Lower lobe of right lung (tissue), 2 donors: ENCODE results near the gene B3GNT3. TPM values are rescaled to one million over a fixed set of nuclear protein-coding genes. Genes with fewer than 3 reads are reported as not detected.

Source experiments
- ATAC-seq, 2 donors: fragments of 200-7000 bp; cut with Tn5 transposase; one replicate each; pipeline ENCODE4 v1.9.1; 2020 to 2022; ENCODE audit warnings: mild to moderate bottlenecking in 2 of 2, moderate library complexity in 2 of 2
- DNase-seq: peaks from one replicate; pipeline ENCODE4 v3.0.0-alpha.2; 2020
- H3K27ac ChIP-seq: fragments of 200-600 bp; one replicate; pipeline ENCODE4 v1.8.0; 2022
- H3K27me3 ChIP-seq: fragments of 200-600 bp; one replicate; pipeline ENCODE4 v1.8.0; 2022; ENCODE audit warnings: low read depth
- H3K36me3 ChIP-seq: fragments of 200-600 bp; one replicate; pipeline ENCODE4 v1.8.0; 2022; ENCODE audit warnings: mild to moderate bottlenecking
- H3K4me1 ChIP-seq: fragments of 200-600 bp; one replicate; pipeline ENCODE4 v1.8.0; 2022
- H3K4me3 ChIP-seq: fragments of 200-600 bp; one replicate; pipeline ENCODE4 v1.8.0; 2022; ENCODE audit warnings: mild to moderate bottlenecking
- H3K9me3 ChIP-seq: fragments of 200-600 bp; one replicate; pipeline ENCODE4 v1.8.0; 2022
- CTCF ChIP-seq: fragments of 200-600 bp; IDR thresholded peaks from one replicate; pipeline ENCODE4 v1.8.0; 2022; ENCODE audit warnings: antibody characterized with exemption, mild to moderate bottlenecking
- intact Hi-C: fragments of 100-400 bp; cut with DNase I; formaldehyde crosslinking; loops from one replicate; pipeline ENCODE4 v1.11.0; 2022
- total RNA-seq: library from RNA; stranded (reverse); fragmentation: NEBNext Ultra II Directional; extraction: Animal tissue kit (Norgen Biotek cat#: 25700); gene quantifications from one replicate; pipeline ENCODE4 v1.2.1, GENCODE V29; 2021
- donor health status: DM: no; HTN: yes; CAD: no; lungs with severe emphysema.

The B3GNT3 gene
- total RNA-seq, 1 donor from 2014 or later = 1.6 TPM

GRCh38 chr19:17787274-17787913 is 7.5 kb upstream of the B3GNT3 start:
- peaks cover 4% of the 10 kb centered on the region for H3K4me1 ChIP-seq
- no peak for DNase-seq
- H3K9me3 ChIP-seq = no peaks in the 10 kb centered on the region
- ATAC-seq = no peak
- no peaks in the 10 kb centered on the region for H3K27me3 ChIP-seq
- H3K27ac ChIP-seq = no peak overlapping the region
- TF ChIP-seq CTCF = no peak
- intact Hi-C loops = no loop called here
- no peaks in the 10 kb centered on the region for H3K36me3 ChIP-seq
- H3K4me3 ChIP-seq = no peak overlapping the region

GRCh38 chr19:17788632-17789031 is 6.3 kb upstream of the B3GNT3 start:
- H3K36me3 ChIP-seq = no peaks in the 10 kb centered on the region
- H3K9me3 ChIP-seq = no peaks in the 10 kb centered on the region
- no peak overlapping the region for H3K27ac ChIP-seq
- intact Hi-C loops = no loop called here
- no peak overlapping the region for H3K4me3 ChIP-seq
- peaks cover 6% of the 10 kb centered on the region for H3K27me3 ChIP-seq
- ATAC-seq = no peak
- no peak for DNase-seq
- no peak for TF ChIP-seq CTCF
- H3K4me1 ChIP-seq = peaks cover 4% of the 10 kb centered on the region

GRCh38 chr19:17790059-17790780 is 4.7 kb upstream of the B3GNT3 start:
- ATAC-seq (no peak), DNase-seq (no peak)
- no peak for TF ChIP-seq CTCF
- H3K9me3 ChIP-seq = no peaks in the 10 kb centered on the region
- H3K27me3 ChIP-seq = peaks cover 22% of the 10 kb centered on the region
- no peaks in the 10 kb centered on the region for H3K36me3 ChIP-seq
- no peak overlapping the region for H3K27ac ChIP-seq
- intact Hi-C loops = no loop called here
- peaks cover 13% of the 10 kb centered on the region for H3K4me1 ChIP-seq
- no peak overlapping the region for H3K4me3 ChIP-seq

GRCh38 chr19:17794412-17794730 is 567 bp upstream of the B3GNT3 start:
- Histone ChIP-seq H3K36me3 (no peaks in the 10 kb centered on the region), H3K9me3 (no peaks in the 10 kb centered on the region), H3K27ac (no peak overlapping the region), H3K4me1 (peaks cover 17% of the 10 kb centered on the region), H3K4me3 (peak overlapping the region; percentile 32), H3K27me3 (peaks cover 40% of the 10 kb centered on the region)
- ATAC-seq = no peak
- intact Hi-C loops = no loop called here
- DNase-seq = no peak
- no peak for TF ChIP-seq CTCF

- Histone ChIP-seq H3K9me3 (no peaks in the 10 kb centered on the region), H3K27ac (no peak overlapping the region), H3K27me3 (peaks cover 43% of the 10 kb centered on the region), H3K36me3 (no peaks in the 10 kb centered on the region), H3K4me3 (peak overlapping the region; percentile 32), H3K4me1 (peaks cover 17% of the 10 kb centered on the region)
- DNase-seq (no peak), ATAC-seq (no peak)
- intact Hi-C loops = no loop called here
- TF ChIP-seq CTCF = no peak
Observed at GRCh38 chr19:17795495-17795856, 538 bp downstream of the B3GNT3 start.
